ENCODE measurements around the gene BCDIN3D.

BCDIN3D gene

GRCh38 chr12:49811961-49812401 lies 30.9 kb downstream of the BCDIN3D start:
- DNase-seq: no peak

GRCh38 chr12:49811136-49811535 lies 31.8 kb downstream of the BCDIN3D start:
- DNase-seq: no peak

GRCh38 chr12:49809906-49810389 lies 33.0 kb downstream of the BCDIN3D start:
- DNase-seq: no peak

GRCh38 chr12:49809381-49809905 lies 33.5 kb downstream of the BCDIN3D start:
- DNase-seq: peak; percentile 24

- no peak for DNase-seq
Measured at GRCh38 chr12:49808686-49809380, 34.1 kb downstream of the BCDIN3D start.

- no peak for DNase-seq
Measured at GRCh38 chr12:49807991-49808580, 34.8 kb downstream of the BCDIN3D start.

- no peak for DNase-seq
Measured at GRCh38 chr12:49806877-49807276, 36.0 kb downstream of the BCDIN3D start.

GRCh38 chr12:49806321-49806813 lies 36.5 kb downstream of the BCDIN3D start:
- no peak for DNase-seq

- no peak for DNase-seq
Measured at GRCh38 chr12:49805409-49805808, 37.5 kb downstream of the BCDIN3D start.

- DNase-seq: no peak
Measured at GRCh38 chr12:49804821-49805220, 38.1 kb downstream of the BCDIN3D start.

GRCh38 chr12:49803693-49804450 lies 39.0 kb downstream of the BCDIN3D start:
- no peak for DNase-seq

- DNase-seq: no peak
Measured at GRCh38 chr12:49801141-49802063, 41.5 kb downstream of the BCDIN3D start.

GRCh38 chr12:49800421-49801140 lies 42.3 kb downstream of the BCDIN3D start:
- DNase-seq: no peak

GRCh38 chr12:49798934-49799333 lies 44.0 kb downstream of the BCDIN3D start:
- DNase-seq: no peak

- no peak for DNase-seq
Measured at GRCh38 chr12:49798248-49798647, 44.7 kb downstream of the BCDIN3D start.

GRCh38 chr12:49797449-49797776 lies 45.5 kb downstream of the BCDIN3D start:
- no peak for DNase-seq

- DNase-seq: no peak
Measured at GRCh38 chr12:49796606-49797448, 46.1 kb downstream of the BCDIN3D start.

- no peak for DNase-seq
Measured at GRCh38 chr12:49796155-49796554, 46.8 kb downstream of the BCDIN3D start.

GRCh38 chr12:49795654-49796105 lies 47.2 kb downstream of the BCDIN3D start:
- no peak for DNase-seq

GRCh38 chr12:49794811-49795653 lies 47.9 kb downstream of the BCDIN3D start:
- no peak for DNase-seq
